BJ (cell line): ENCODE results near the gene TTBK1. TPM values are rescaled to one million over a fixed set of nuclear protein-coding genes. Genes with fewer than 3 reads are reported as not detected.
A peak's percentile ranks its signal among the peaks of the same experiment; 100 is the strongest.

ENCODE experiments used
- CTCF ChIA-PET: fragments of 350-600 bp; formaldehyde crosslinking; extraction: SDS; loops from one replicate; lab custom pipeline; 2021; ENCODE audit warnings: antibody characterized with exemption, inconsistent platforms; lab: Yijun Ruan, JAX
- POLR2A ChIA-PET: fragments of 300-600 bp; sonication (Branson Sonifier 250); formaldehyde crosslinking; extraction: SDS; loops from one replicate; lab custom pipeline; 2021; ENCODE audit warnings: antibody characterized with exemption; lab: Charles Lee
- DNase-seq: peaks from one replicate; pipeline ENCODE4 v3.0.0-alpha.2; 2011; ENCODE audit warnings: low read depth
- H3K27me3 ChIP-seq: 2 replicates; pipeline ENCODE4 v1.6.0; 2011; ENCODE audit warnings: low read length; ENCODE audit not compliant: control insufficient read depth, insufficient read depth
- H3K36me3 ChIP-seq: 2 replicates; pipeline ENCODE4 v1.5.1; 2011; ENCODE audit warnings: low read length; ENCODE audit not compliant: control insufficient read depth, insufficient read depth
- H3K4me3 ChIP-seq: 2 replicates; pipeline ENCODE4 v1.5.1; 2011; ENCODE audit warnings: low read depth, mild to moderate bottlenecking, control low read depth, low read length
- CTCF ChIP-seq: IDR thresholded peaks from 2 replicates; pipeline ENCODE4 v1.5.1; 2011; ENCODE audit warnings: low read depth, mild to moderate bottlenecking, control low read depth, inconsistent platforms, low read length, moderate library complexity; ENCODE audit not compliant: insufficient read depth
- polyA plus RNA-seq: library from polyadenylated mRNA; depleted of rRNA; stranded (reverse); fragments of >200 nt; gene quantifications from 2 replicates; pipeline ENCODE4 v1.2.3, GENCODE V29; 2011

TTBK1 gene
- polyA plus RNA-seq, 1 experiment = not detected

- DNase-seq = no peak
- no peak for TF ChIP-seq CTCF
- Histone ChIP-seq H3K4me3 (peak overlapping the region; percentile 49; the same call in 1 of the 2 replicates), H3K36me3 (no peaks in the 10 kb centered on the region; the same call in 1 of the 2 replicates), H3K27me3 (peaks cover 4% of the 10 kb centered on the region; the same call in 1 of the 2 replicates)
- ChIA-PET POLR2A (interaction anchor here (0.6 kb wide), 1 partner anchor 215 kb away, joined by 20 read pairs; no protein-coding TSS in a partner anchor), CTCF (interaction anchor here (0.6 to 2.6 kb wide), 24 partner anchors 8 to 286 kb away, joined by 3 to 27 read pairs (median 8); partner anchors contain the start of genes CUL9, KLHDC3, PPP2R5D and SRF)
Measured at GRCh38 chr6:43229803-43230620, 13.3 kb upstream of the TTBK1 start.

- POLR2A ChIA-PET = no interaction called here
- CTCF ChIA-PET = interaction anchor here (2.6 kb wide), 1 partner anchor 11 kb away, joined by 27 read pairs; no protein-coding TSS in a partner anchor
- no peak overlapping the region for H3K4me3 ChIP-seq
- no peaks in the 10 kb centered on the region; the same call in 1 of the 2 replicates for H3K36me3 ChIP-seq
- peaks cover 4% of the 10 kb centered on the region; the same call in 1 of the 2 replicates for H3K27me3 ChIP-seq
- DNase-seq = no peak
- no peak for TF ChIP-seq CTCF
Measured at GRCh38 chr6:43231053-43231452, 12.2 kb upstream of the TTBK1 start.

- CTCF ChIA-PET = no interaction called here
Measured at GRCh38 chr6:43231735-43232450, 11.4 kb upstream of the TTBK1 start.

GRCh38 chr6:43235841-43236240 lies 7.4 kb upstream of the TTBK1 start:
- CTCF ChIA-PET = no interaction called here
- Histone ChIP-seq H3K36me3 (no peaks in the 10 kb centered on the region), H3K27me3 (peaks cover 11% of the 10 kb centered on the region), H3K4me3 (no peak overlapping the region)
- TF ChIP-seq CTCF = no peak
- POLR2A ChIA-PET = no interaction called here
- no peak for DNase-seq

More at GRCh38 chr6:43231735-43232450, 11.4 kb upstream of the TTBK1 start:
- no peak for DNase-seq
- no peak for TF ChIP-seq CTCF
- Histone ChIP-seq H3K4me3 (no peak overlapping the region), H3K36me3 (no peaks in the 10 kb centered on the region), H3K27me3 (peaks cover 4% of the 10 kb centered on the region; the same call in 1 of the 2 replicates)
- POLR2A ChIA-PET = no interaction called here

GRCh38 chr6:43239054-43239453 lies 4.2 kb upstream of the TTBK1 start:
- CTCF ChIA-PET = interaction anchor here (2.2 kb wide), 1 partner anchor 10 kb away, joined by 24 read pairs; the partner anchor contains the start of gene DNPH1
- POLR2A ChIA-PET = no interaction called here
- DNase-seq = no peak
- Histone ChIP-seq H3K27me3 (peaks cover 36% of the 10 kb centered on the region), H3K36me3 (no peaks in the 10 kb centered on the region), H3K4me3 (no peak overlapping the region)
- TF ChIP-seq CTCF = no peak
